ENCODE measurements around the gene ARHGEF28. TPM values are rescaled to one million over a fixed set of nuclear protein-coding genes. Genes with fewer than 3 reads are reported as not detected.

Gene ARHGEF28
- total RNA-seq, 1 donor from 2014 or later = 44.9 TPM

GRCh38 chr5:73858776-73859175 is 232.8 kb downstream of the ARHGEF28 start:
- no peak for DNase-seq (ENCODE audit: extremely low spot score, unreplicated experiment)
- no peak for TF ChIP-seq CTCF (IDR thresholded peaks at IDR 0.05)

GRCh38 chr5:73859696-73860095 is 233.7 kb downstream of the ARHGEF28 start:
- Mint-ChIP-seq H3K4me1 (ENCODE audit: unreplicated experiment) (peaks cover 6% of the 10 kb centered on the region), H3K27ac (ENCODE audit: unreplicated experiment) (no peak overlapping the region), H3K9me3 (ENCODE audit: unreplicated experiment) (no peaks in the 10 kb centered on the region), H3K4me3 (ENCODE audit: unreplicated experiment) (no peak overlapping the region), H3K36me3 (ENCODE audit: unreplicated experiment) (peaks cover 37% of the 10 kb centered on the region), H3K27me3 (ENCODE audit: unreplicated experiment) (no peaks in the 10 kb centered on the region)
- no peak for TF ChIP-seq CTCF (IDR thresholded peaks at IDR 0.05)
- no peak for DNase-seq (ENCODE audit: extremely low spot score, unreplicated experiment)

More at GRCh38 chr5:73858776-73859175, 232.8 kb downstream of the ARHGEF28 start:
- H3K4me1 Mint-ChIP-seq (ENCODE audit: unreplicated experiment) = peaks cover 12% of the 10 kb centered on the region
- H3K27me3 Mint-ChIP-seq (ENCODE audit: unreplicated experiment) = no peaks in the 10 kb centered on the region
- H3K9me3 Mint-ChIP-seq (ENCODE audit: unreplicated experiment) = no peaks in the 10 kb centered on the region
- peaks cover 41% of the 10 kb centered on the region for H3K36me3 Mint-ChIP-seq (ENCODE audit: unreplicated experiment)
- no peak overlapping the region for H3K27ac Mint-ChIP-seq (ENCODE audit: unreplicated experiment)
- no peak overlapping the region for H3K4me3 Mint-ChIP-seq (ENCODE audit: unreplicated experiment)

GRCh38 chr5:73861313-73861988 is 235.5 kb downstream of the ARHGEF28 start:
- no peak for DNase-seq (ENCODE audit: extremely low spot score, unreplicated experiment)
- H3K4me3 Mint-ChIP-seq (ENCODE audit: unreplicated experiment) = no peak overlapping the region
- TF ChIP-seq CTCF (IDR thresholded peaks at IDR 0.05) = no peak
- H3K36me3 Mint-ChIP-seq (ENCODE audit: unreplicated experiment) = peaks cover 41% of the 10 kb centered on the region
- H3K4me1 Mint-ChIP-seq (ENCODE audit: unreplicated experiment) = peaks cover 6% of the 10 kb centered on the region
- H3K27me3 Mint-ChIP-seq (ENCODE audit: unreplicated experiment) = no peaks in the 10 kb centered on the region
- H3K27ac Mint-ChIP-seq (ENCODE audit: unreplicated experiment) = no peak overlapping the region
- no peaks in the 10 kb centered on the region for H3K9me3 Mint-ChIP-seq (ENCODE audit: unreplicated experiment)

GRCh38 chr5:73862796-73863195 is 236.8 kb downstream of the ARHGEF28 start:
- H3K4me3 Mint-ChIP-seq (ENCODE audit: unreplicated experiment) = no peak overlapping the region
- no peak for TF ChIP-seq CTCF (IDR thresholded peaks at IDR 0.05)
- peaks cover 6% of the 10 kb centered on the region for H3K4me1 Mint-ChIP-seq (ENCODE audit: unreplicated experiment)
- no peak overlapping the region for H3K27ac Mint-ChIP-seq (ENCODE audit: unreplicated experiment)
- no peaks in the 10 kb centered on the region for H3K9me3 Mint-ChIP-seq (ENCODE audit: unreplicated experiment)
- H3K27me3 Mint-ChIP-seq (ENCODE audit: unreplicated experiment) = no peaks in the 10 kb centered on the region
- DNase-seq (ENCODE audit: extremely low spot score, unreplicated experiment) = no peak
- peaks cover 47% of the 10 kb centered on the region for H3K36me3 Mint-ChIP-seq (ENCODE audit: unreplicated experiment)

GRCh38 chr5:73863876-73864275 is 237.9 kb downstream of the ARHGEF28 start:
- TF ChIP-seq CTCF (IDR thresholded peaks at IDR 0.05) = no peak
- H3K36me3 Mint-ChIP-seq (ENCODE audit: unreplicated experiment) = peaks cover 41% of the 10 kb centered on the region
- no peaks in the 10 kb centered on the region for H3K9me3 Mint-ChIP-seq (ENCODE audit: unreplicated experiment)
- H3K4me3 Mint-ChIP-seq (ENCODE audit: unreplicated experiment) = no peak overlapping the region
- peaks cover 6% of the 10 kb centered on the region for H3K4me1 Mint-ChIP-seq (ENCODE audit: unreplicated experiment)
- DNase-seq (ENCODE audit: extremely low spot score, unreplicated experiment) = no peak
- no peaks in the 10 kb centered on the region for H3K27me3 Mint-ChIP-seq (ENCODE audit: unreplicated experiment)
- H3K27ac Mint-ChIP-seq (ENCODE audit: unreplicated experiment) = no peak overlapping the region

Data from osteocyte (in vitro differentiated cells).